Thoracic aorta (tissue), 2 donors: ENCODE measurements around the gene CGB7. TPM values are rescaled to one million over a fixed set of nuclear protein-coding genes. Genes with fewer than 3 reads are reported as not detected.

ENCODE experiments used
- ATAC-seq: fragments of 150-250 bp; one replicate; pipeline ENCODE4 v1.8.0; 2017; ENCODE audit warnings: low read depth; ENCODE audit not compliant: insufficient number of reproducible peaks, low FRiP score
- DNase-seq: peaks from one replicate; pipeline ENCODE4 v3.0.0-alpha.2; 2020; ENCODE audit warnings: low spot score
- H3K27ac ChIP-seq, 2 donors: fragments of 200-600 bp; sonication (generic); 1 replicate in 1 of 2; 2 replicates in 1 of 2; pipeline ENCODE4 v1.5.1; 2016; ENCODE audit warnings: mild to moderate bottlenecking in 2 of 2, moderate library complexity in 2 of 2
- H3K27me3 ChIP-seq: fragments of 200-600 bp; sonication (generic); replicated peaks from 2 replicates; pipeline ENCODE4 v1.6.0; 2016; ENCODE audit warnings: mild to moderate bottlenecking; ENCODE audit not compliant: insufficient read depth
- H3K36me3 ChIP-seq: fragments of 200-600 bp; sonication (generic); one replicate; pipeline ENCODE4 v1.5.1; 2016
- H3K4me1 ChIP-seq, 2 donors: fragments of 200-600 bp; sonication (generic); 1 replicate in 1 of 2; 2 replicates in 1 of 2; pipeline versions ENCODE4 v1.5.1 to v1.6.0; 2016; ENCODE audit warnings: low read depth in 2 of 2, mild to moderate bottlenecking in 1 of 2; ENCODE audit not compliant: control insufficient read depth in 1 of 2
- H3K4me3 ChIP-seq: fragments of 200-600 bp; sonication (generic); 2 replicates; pipeline ENCODE4 v1.5.1; 2016; ENCODE audit warnings: mild to moderate bottlenecking
- H3K9me3 ChIP-seq: fragments of 200-600 bp; sonication (generic); 2 replicates; pipeline ENCODE4 v1.5.1; 2016
- total RNA-seq, 2 donors: library from RNA; depleted of rRNA; stranded (reverse); fragments of >200 nt; gene quantifications; one replicate each; pipeline versions ENCODE4 v1.1.0 to v1.2.3, GENCODE V29; 2016
- TF ChIP-seq, protein P1 (sequence below): fragments of 200-600 bp; sonication (generic); IDR thresholded peaks from one replicate; pipeline ENCODE4 v1.5.1; 2019; ENCODE audit warnings: antibody characterized with exemption

Gene CGB7
- total RNA-seq, 2 donors from 2014 or later: not detected

- H3K9me3 ChIP-seq: no peaks in the 10 kb centered on the region
- no peaks in the 10 kb centered on the region for H3K27me3 ChIP-seq
- no peak for ATAC-seq
- no peak overlapping the region for H3K27ac ChIP-seq
- H3K4me3 ChIP-seq: peak overlapping the region; percentile 73
- no peak for DNase-seq
- TF ChIP-seq, protein P1, sequence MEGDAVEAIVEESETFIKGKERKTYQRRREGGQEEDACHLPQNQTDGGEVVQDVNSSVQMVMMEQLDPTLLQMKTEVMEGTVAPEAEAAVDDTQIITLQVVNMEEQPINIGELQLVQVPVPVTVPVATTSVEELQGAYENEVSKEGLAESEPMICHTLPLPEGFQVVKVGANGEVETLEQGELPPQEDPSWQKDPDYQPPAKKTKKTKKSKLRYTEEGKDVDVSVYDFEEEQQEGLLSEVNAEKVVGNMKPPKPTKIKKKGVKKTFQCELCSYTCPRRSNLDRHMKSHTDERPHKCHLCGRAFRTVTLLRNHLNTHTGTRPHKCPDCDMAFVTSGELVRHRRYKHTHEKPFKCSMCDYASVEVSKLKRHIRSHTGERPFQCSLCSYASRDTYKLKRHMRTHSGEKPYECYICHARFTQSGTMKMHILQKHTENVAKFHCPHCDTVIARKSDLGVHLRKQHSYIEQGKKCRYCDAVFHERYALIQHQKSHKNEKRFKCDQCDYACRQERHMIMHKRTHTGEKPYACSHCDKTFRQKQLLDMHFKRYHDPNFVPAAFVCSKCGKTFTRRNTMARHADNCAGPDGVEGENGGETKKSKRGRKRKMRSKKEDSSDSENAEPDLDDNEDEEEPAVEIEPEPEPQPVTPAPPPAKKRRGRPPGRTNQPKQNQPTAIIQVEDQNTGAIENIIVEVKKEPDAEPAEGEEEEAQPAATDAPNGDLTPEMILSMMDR: peak; percentile 54
- H3K4me1 ChIP-seq: peaks cover 15 to 24% of the 10 kb centered on the region in 2 donors
- H3K36me3 ChIP-seq: peaks cover 5% of the 10 kb centered on the region
These were observed 39.7 kb downstream of the CGB7 start for GRCh38 chr19:49017666-49018351.

- ATAC-seq (no peak), DNase-seq (no peak)
- Histone ChIP-seq H3K4me3 (peak within 1 kb of the TSS; percentile 73), H3K36me3 (peaks cover 5% of the 10 kb centered on the region), H3K9me3 (no peaks in the 10 kb centered on the region), H3K27me3 (no peaks in the 10 kb centered on the region), H3K27ac (no peak within 1 kb of the TSS), H3K4me1 (peaks cover 15 to 24% of the 10 kb centered on the region in 2 donors)
- TF ChIP-seq, protein P1: no peak
These were observed 40.4 kb downstream of the CGB7 start, which contains the start of gene LHB for GRCh38 chr19:49017041-49017665. Gene LHB (minus strand): TSS chr19:49017091. CDS start chr19:49017081, 10 bp downstream.

DNA sequence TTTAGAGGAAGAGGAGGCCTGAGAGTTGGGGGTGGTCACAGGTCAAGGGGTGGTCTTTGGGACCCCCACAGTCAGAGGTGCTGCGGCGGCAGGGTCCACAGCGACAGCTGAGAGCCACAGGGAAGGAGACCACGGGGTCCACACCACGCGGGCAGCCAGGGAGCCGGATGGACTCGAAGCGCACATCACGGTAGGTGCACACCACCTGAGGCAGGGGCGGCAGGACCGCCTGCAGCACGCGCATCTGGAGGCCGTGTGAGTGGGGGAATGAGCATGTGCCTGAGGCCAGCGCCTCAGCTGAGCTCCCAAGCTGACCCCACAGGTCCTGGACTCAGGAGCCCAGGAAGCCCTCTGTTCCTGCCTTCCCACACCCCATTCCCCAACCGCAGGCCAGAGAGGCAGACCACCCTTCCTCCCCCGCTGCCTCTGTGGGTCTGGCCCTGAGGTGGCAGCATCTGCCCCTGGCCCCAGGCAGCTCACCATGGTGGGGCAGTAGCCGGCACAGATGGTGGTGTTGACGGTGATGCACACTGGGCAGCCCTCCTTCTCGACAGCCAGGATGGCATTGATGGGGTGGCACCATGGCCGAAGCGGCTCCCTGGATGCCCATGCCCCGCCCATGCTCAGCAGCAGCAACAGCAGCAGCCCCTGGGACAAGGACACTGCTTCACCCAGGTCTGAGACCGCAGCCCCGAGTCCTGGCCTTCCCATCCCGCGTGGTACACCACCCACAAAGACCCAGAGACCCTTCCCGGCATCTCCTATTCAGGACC, 41.3 kb downstream of the CGB7 start:
- TF ChIP-seq, protein P1: no peak
- H3K4me3 ChIP-seq: no peak overlapping the region
- H3K9me3 ChIP-seq: no peaks in the 10 kb centered on the region
- ATAC-seq: no peak
- H3K4me1 ChIP-seq: peaks cover 15 to 24% of the 10 kb centered on the region in 2 donors
- no peak for DNase-seq
- no peak overlapping the region for H3K27ac ChIP-seq
- H3K27me3 ChIP-seq: no peaks in the 10 kb centered on the region
- peaks cover 12% of the 10 kb centered on the region for H3K36me3 ChIP-seq

DNA sequence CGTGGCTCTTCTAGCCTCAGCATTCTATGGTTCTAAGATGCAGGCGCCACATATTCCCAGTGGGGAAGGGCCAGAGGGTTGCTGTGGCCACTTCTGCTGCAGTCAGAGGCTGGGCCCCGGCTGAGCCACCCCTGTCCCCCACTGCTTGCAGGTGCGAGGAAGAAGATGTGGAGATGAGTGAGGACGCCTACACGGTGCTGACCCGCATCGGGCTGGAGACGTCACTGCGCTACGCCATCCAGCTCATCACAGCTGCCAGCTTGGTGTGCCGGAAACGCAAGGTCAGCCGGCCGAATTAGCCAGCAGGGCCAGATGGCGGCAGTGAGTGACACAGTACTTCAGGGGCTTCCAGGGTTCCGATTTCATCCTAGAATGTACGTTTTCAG, 42.7 kb downstream of the CGB7 start:
- Histone ChIP-seq H3K4me3 (no peak overlapping the region), H3K36me3 (peaks cover 25% of the 10 kb centered on the region), H3K27ac (no peak overlapping the region), H3K27me3 (no peaks in the 10 kb centered on the region), H3K9me3 (no peaks in the 10 kb centered on the region), H3K4me1 (peaks cover 15 to 24% of the 10 kb centered on the region in 2 donors)
- DNase-seq (no peak), ATAC-seq (no peak)
- TF ChIP-seq, protein P1: no peak
